T-helper 1 cell treated with Interleukin-12 subunit alpha and Interleukin-12 subunit beta and Interleukin-4 antibody, amounts not matched to agents 30 μg/mL and 1 μg/mL, for 36 hours (primary cell): Measurements from ENCODE around the gene CCDC160.
"Not testable (repeated sequence)": the region's sequence is repeated elsewhere in the genome, so short reads cannot be mapped to it uniquely, and the experiment has no call there.

Experiments
- H3K27ac Mint-ChIP-seq: one replicate; pipeline ENCODE4 v1.8.0; 2021; ENCODE audit warnings: mild to moderate bottlenecking, mixed read lengths
- H3K27me3 Mint-ChIP-seq: one replicate; pipeline ENCODE4 v1.8.0; 2021; ENCODE audit warnings: low read depth, mixed read lengths
- H3K36me3 Mint-ChIP-seq: one replicate; pipeline ENCODE4 v1.8.0; 2021; ENCODE audit warnings: low read depth, mixed read lengths
- H3K4me1 Mint-ChIP-seq: one replicate; pipeline ENCODE4 v1.8.0; 2021; ENCODE audit warnings: low read depth, mixed read lengths
- H3K4me3 Mint-ChIP-seq: one replicate; pipeline ENCODE4 v1.8.0; 2021; ENCODE audit warnings: mild to moderate bottlenecking, moderate library complexity, mixed read lengths
- H3K9me3 Mint-ChIP-seq: one replicate; pipeline ENCODE4 v1.8.0; 2021; ENCODE audit warnings: mixed read lengths

The CCDC160 gene

DNA sequence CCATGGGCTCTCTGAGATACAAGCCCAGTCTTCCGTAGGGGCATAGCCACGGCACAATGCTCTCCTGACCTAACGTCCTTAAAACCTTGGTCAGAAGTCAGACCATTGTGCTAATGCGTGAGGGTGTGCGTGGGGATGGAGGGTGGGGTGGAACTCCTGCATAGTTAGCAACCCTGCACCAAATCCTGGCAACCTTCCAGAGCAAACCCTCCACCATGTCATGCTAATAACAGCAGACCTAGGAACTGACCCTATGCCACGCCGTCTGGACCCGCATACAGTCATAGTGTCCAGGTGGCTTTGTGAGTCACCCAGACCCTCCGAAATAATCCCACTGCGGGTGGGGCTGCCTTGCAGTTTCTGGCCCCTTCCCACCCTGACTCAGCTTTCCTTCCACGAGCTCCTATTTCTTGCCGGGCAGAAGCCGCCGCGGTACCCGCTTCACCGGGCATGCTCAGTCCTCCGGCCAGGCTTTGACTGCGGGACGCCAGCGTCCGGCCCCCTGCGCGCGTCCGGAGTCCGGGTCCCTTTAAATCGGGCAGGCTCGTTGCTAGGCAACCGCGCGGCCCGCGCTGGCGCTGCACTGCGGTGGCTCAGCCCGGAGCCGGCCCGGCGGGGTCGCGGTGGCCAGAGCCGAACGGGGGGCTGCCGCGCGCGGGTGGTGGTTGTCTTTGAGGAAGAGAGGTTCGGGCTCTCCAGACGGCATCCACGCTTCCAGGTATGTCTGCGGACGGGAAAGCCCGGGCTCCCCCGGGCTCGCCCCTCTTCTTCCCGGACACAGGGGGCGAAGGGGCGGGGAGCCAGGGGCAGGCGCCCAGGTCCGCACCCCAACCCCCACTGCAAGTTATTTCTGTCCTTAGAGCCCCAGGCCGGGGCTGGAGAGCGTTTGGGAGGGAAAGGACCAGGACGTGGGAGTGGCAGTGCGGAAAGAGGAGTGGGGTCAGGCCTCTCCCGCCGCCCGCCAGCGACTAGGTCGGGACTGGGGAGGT lies at the start of gene CCDC160:
Gene CCDC160 (plus strand): TSS at position 557 of the 989 bp plus-strand sequence. CDS start 7,619 bp downstream, outside the sequence.
- no peaks in the 10 kb centered on the region for H3K9me3 Mint-ChIP-seq
- H3K4me1 Mint-ChIP-seq = peaks cover 13% of the 10 kb centered on the region
- no peak within 1 kb of the TSS for H3K27ac Mint-ChIP-seq
- H3K36me3 Mint-ChIP-seq = no peaks in the 10 kb centered on the region
- H3K4me3 Mint-ChIP-seq = no peak within 1 kb of the TSS
- H3K27me3 Mint-ChIP-seq = no peaks in the 10 kb centered on the region

DNA sequence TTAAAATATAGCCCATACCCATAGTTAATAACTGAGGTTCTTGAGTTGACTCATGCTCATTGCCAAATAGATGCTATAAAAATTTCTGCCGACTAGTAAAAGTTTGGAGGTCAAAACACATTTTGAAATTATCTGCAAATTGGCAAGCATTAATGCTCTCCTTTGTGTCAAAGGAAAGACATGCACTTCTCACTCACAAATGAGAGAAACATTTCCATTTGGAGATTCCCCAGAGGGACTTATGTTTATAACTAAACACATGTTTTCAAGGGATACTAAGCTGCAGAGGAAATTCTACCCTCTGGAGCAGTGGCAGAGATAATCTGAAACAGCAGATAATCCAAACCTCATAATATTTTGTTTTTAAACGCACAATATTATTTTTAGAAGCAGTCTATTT lies 45.7 kb upstream of the CCDC160 start:
- H3K4me1 Mint-ChIP-seq = peaks cover 18% of the 10 kb centered on the region
- no peak overlapping the region for H3K4me3 Mint-ChIP-seq
- H3K27ac Mint-ChIP-seq = no peak overlapping the region
- peaks cover 9% of the 10 kb centered on the region for H3K36me3 Mint-ChIP-seq
- H3K9me3 Mint-ChIP-seq = no peaks in the 10 kb centered on the region
- peaks cover 5% of the 10 kb centered on the region for H3K27me3 Mint-ChIP-seq

DNA sequence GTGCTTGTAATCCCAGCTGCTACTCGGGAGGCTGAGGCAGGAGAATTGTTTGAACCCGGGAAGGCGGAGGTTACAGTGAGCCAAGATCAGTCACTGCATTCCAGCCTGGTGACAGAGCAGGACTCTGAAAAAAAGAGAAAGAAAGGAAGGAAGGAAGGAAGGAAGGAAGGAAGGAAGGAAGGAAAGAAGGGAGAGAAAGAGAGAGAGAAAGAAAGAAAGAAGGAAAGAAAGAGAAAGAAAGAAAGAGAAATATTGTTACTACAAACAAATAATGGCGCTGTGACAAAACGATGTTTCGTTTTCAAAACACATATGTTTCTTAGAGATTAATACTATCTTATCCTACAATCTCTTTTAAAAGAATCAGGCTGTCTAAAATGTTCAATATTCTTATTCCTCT lies 42.1 kb upstream of the CCDC160 start:
- Mint-ChIP-seq H3K27me3 (no peaks in the 10 kb centered on the region), H3K9me3 (no peaks in the 10 kb centered on the region)

DNA sequence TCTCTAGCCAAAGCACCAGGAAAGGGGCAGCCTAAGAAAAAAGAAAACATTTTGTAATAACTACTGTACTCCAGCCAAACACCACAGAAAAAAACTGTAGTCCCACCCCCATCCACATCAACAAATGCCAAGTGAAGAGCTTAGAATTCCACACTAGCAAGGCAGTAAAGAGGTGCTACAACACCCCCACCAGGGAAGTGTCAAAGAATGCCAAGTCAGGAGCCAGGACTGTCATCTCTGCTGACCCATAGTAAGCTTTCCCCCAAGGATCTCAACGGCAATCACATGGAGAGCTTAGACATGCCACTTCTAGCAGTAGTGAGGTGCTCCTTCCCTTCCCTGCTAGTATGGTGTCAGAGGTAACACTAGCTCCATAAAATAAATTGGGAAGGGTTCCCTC lies 34.4 kb upstream of the CCDC160 start:
- H3K36me3 Mint-ChIP-seq = no peaks in the 10 kb centered on the region

More for the DNA sequence above, 42.1 kb upstream of the CCDC160 start:
- Mint-ChIP-seq H3K36me3 (peaks cover 3% of the 10 kb centered on the region), H3K4me1 (peaks cover 7% of the 10 kb centered on the region), H3K4me3 (no peak overlapping the region), H3K27ac (no peak overlapping the region)

DNA sequence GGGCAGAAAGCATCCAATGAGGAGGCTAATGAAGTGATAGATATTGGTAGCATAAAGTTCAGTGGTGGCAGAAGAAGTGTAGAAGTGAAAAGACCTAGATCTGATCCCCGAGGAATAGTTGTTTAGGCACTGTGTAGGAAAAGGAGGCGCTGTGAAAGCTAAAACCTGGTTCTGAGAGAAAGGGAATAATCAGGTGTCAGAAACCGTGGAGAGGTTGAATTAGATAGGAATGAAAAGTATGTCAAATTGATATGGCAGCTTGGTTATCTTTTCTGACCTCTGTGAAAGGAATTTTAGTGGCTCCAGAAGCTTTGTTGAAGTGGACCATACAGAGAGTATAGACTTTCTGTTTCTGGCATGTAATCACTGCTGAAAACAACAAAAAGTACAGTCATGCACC lies 30.8 kb upstream of the CCDC160 start:
- Mint-ChIP-seq H3K27me3 (no peaks in the 10 kb centered on the region), H3K4me3 (no peak overlapping the region), H3K4me1 (no peaks in the 10 kb centered on the region), H3K9me3 (peaks cover 6% of the 10 kb centered on the region), H3K36me3 (peaks cover 2% of the 10 kb centered on the region), H3K27ac (no peak overlapping the region)

More for the DNA sequence above, 34.4 kb upstream of the CCDC160 start:
- Mint-ChIP-seq H3K9me3 (no peaks in the 10 kb centered on the region), H3K27me3 (no peaks in the 10 kb centered on the region), H3K4me3 (no peak overlapping the region), H3K4me1 (no peaks in the 10 kb centered on the region), H3K27ac (no peak overlapping the region)

DNA sequence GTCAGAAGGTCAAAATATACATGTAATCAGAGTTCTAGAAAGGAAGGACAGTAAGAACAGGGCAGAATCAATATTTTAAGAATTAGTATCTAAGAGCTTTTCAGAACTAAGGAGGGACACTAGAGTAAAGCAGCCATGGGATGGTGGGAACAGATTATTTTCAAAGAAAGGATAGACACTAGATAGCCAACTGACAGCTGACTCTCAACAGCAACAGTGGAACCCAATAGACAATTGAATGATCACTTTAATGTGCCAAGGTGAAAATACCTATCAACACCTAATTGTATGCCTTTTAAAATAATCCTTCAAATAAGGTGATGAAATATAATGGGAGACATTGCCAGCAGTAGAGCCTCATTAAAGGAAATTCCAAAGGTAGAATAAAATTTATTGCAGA lies 26.5 kb upstream of the CCDC160 start:
- Mint-ChIP-seq H3K36me3 (peaks cover 2% of the 10 kb centered on the region), H3K27me3 (no peaks in the 10 kb centered on the region), H3K27ac (no peak overlapping the region), H3K4me1 (no peaks in the 10 kb centered on the region), H3K9me3 (peaks cover 6% of the 10 kb centered on the region), H3K4me3 (no peak overlapping the region)

DNA sequence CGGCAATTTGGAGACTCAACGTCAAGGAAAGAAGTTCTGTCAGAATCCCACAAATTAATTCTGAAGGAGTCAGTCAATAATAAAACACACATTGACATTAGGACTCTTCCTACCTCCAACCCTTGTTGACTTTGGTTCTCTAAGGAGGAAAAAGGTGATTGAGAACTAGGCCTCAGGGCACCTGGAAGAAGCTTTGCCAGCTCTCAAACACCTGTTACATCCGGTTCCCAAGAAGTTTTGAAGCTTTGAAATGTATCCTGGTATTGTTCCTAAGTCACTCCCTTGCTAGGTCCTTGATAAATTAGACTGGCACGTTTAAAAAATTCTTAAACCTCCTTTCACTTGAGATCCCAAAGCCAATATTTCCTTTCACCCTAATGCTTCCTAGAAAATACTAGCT lies 1.7 kb upstream of the CCDC160 start:
- Mint-ChIP-seq H3K9me3 (no peaks in the 10 kb centered on the region), H3K27ac (no peak overlapping the region), H3K27me3 (no peaks in the 10 kb centered on the region), H3K4me3 (no peak overlapping the region), H3K4me1 (peaks cover 6% of the 10 kb centered on the region), H3K36me3 (no peaks in the 10 kb centered on the region)

DNA sequence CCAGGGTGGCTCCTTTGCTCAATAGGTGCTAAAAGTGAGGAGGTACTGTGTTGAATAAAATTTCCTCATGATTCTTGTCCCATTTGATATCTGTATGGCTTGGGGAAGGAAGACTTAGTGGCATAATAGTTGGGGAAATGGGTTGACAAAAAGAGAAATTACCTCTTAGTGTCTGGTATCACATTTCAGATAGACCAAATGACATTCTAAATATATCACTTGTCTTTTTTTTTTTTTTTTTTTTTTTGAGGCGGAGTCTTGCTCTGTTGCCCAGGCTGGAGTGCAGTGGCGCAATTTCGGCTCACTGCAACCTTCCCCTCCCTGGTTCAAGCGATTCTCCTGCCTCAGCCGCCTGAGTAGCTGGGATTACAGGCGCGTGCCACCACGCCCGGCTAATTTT lies 1.2 kb downstream of the CCDC160 start:
- H3K27me3 Mint-ChIP-seq, H3K36me3 Mint-ChIP-seq, H3K27ac Mint-ChIP-seq, H3K4me3 Mint-ChIP-seq, H3K9me3 Mint-ChIP-seq: not testable (repeated sequence)
- H3K4me1 Mint-ChIP-seq = peaks cover 21% of the 10 kb centered on the region

DNA sequence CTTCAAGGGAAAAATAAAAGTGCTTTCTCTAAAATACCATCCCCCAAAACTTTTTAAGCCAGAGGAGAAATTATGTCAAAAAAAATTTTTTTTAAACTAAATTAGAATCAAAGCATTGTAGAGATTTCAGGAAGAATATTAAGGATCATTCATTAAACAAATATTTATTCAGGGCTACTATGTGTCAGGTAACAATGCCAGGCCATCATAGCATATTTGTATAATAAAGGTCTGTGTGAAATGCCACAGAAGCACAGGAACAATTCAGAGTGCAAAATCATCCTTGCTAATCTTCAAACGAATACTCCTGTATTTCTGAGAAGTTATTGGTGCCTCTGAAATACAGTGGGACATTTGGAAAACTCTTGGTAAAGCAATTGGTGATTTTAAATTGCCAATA lies 2.0 kb downstream of the CCDC160 start:
- H3K27ac Mint-ChIP-seq = no peak overlapping the region
- peaks cover 24% of the 10 kb centered on the region for H3K4me1 Mint-ChIP-seq

DNA sequence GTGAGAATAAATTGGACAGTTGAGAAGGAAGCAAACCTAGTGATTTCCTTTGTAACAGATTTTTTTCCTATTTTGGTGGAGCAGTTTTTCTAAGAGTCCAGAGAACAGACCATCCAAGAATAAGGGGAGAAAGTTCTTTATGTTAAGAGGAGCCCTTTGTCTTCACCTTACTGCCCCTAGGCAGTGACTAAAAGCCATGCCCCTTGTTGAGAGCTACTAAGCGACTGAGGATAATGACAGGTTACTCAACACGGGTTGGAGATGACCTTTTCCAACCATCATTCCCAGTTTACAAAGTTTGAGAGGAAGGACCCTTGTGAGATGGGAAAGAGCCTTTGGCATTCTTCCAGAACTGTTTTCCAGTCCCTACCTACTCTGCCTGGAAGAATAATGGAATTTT lies 3.2 kb downstream of the CCDC160 start:
- Mint-ChIP-seq H3K9me3 (no peaks in the 10 kb centered on the region), H3K27me3 (peaks cover 3% of the 10 kb centered on the region), H3K36me3 (no peaks in the 10 kb centered on the region), H3K27ac (no peak overlapping the region), H3K4me1 (peaks cover 25% of the 10 kb centered on the region), H3K4me3 (no peak overlapping the region)

More for the DNA sequence above, 2.0 kb downstream of the CCDC160 start:
- Mint-ChIP-seq H3K27me3 (peaks cover 3% of the 10 kb centered on the region), H3K4me3 (no peak overlapping the region), H3K9me3 (no peaks in the 10 kb centered on the region), H3K36me3 (no peaks in the 10 kb centered on the region)

DNA sequence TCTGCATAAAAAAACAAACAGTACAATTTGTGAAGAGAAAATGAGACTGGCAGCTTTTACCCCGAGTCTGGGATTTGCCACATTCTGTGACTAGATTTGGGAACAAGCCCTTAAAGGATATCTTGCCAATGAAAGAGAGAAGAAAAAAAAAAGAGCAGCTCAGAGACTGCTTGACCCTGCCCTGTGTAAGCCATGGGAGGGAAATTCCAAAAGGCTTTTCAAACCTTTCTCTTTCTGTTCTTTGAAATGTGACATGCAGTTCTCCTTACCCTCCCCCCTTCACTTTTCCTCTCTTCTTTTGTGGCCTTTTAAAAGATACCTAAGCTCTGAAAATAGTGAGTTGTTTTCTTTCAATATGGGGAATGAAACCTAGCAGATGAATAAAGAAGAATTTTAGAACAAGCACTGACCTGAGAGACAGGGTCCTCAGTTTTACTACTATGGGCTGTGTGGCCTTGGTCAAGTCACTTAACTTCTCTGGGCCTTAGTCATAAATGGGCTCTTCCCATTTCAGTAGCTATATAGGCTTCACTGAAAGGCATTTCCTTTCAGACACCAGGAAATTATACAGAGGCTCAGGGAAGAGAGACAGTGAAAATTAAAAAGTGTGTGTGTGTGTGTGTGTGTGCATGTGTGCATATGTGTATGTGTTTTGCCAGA lies 5.1 kb downstream of the CCDC160 start:
- no peaks in the 10 kb centered on the region for H3K9me3 Mint-ChIP-seq
- H3K4me1 Mint-ChIP-seq = peaks cover 27% of the 10 kb centered on the region
- H3K27ac Mint-ChIP-seq = peak overlapping the region; percentile 41
- peaks cover 3% of the 10 kb centered on the region for H3K27me3 Mint-ChIP-seq
- H3K4me3 Mint-ChIP-seq = no peak overlapping the region
- no peaks in the 10 kb centered on the region for H3K36me3 Mint-ChIP-seq

DNA sequence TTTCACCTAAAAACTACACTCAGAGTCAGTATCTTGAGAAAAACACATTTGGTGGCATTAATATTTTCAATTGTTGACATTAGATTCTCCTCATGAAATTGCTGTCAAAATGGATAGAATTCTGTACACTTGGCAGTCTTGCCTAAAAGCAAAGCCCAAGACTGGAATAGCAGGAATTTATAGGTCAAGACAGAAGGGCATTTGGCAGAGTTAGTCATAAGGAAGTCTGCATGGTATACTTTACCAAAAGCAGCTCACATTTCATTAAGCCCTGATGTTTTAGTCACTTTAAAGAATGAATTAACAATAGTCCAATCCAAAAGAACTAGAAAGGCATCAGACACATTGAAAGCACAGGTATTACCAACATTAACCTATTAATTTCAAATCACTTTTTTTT lies 7.1 kb downstream of the CCDC160 start:
- Mint-ChIP-seq H3K27me3 (peaks cover 3% of the 10 kb centered on the region), H3K36me3 (no peaks in the 10 kb centered on the region), H3K4me1 (peaks cover 27% of the 10 kb centered on the region), H3K4me3 (no peak overlapping the region), H3K27ac (no peak overlapping the region), H3K9me3 (no peaks in the 10 kb centered on the region)

DNA sequence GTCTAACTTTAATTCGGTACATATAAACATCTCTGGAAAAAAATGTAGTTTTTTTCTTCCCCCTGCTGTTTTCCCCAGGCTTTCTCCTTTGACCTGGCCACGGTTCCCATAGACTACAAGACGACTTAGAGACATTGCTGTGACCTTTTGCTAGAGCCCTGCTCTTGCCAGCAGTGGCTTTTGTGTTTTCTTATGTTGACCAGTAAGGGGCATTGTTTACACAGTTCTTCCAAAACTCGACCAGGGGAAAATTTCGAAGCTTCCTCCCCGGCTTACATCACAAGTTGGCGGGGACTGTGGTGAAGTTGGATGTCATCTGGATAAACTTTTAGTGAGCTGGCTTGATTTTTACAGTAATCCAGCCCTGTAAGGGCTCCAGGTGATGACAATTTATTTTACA lies 9.3 kb downstream of the CCDC160 start:
- Mint-ChIP-seq H3K9me3 (no peaks in the 10 kb centered on the region), H3K27ac (no peak overlapping the region), H3K27me3 (peaks cover 3% of the 10 kb centered on the region), H3K4me1 (peaks cover 20% of the 10 kb centered on the region), H3K4me3 (no peak overlapping the region), H3K36me3 (no peaks in the 10 kb centered on the region)

DNA sequence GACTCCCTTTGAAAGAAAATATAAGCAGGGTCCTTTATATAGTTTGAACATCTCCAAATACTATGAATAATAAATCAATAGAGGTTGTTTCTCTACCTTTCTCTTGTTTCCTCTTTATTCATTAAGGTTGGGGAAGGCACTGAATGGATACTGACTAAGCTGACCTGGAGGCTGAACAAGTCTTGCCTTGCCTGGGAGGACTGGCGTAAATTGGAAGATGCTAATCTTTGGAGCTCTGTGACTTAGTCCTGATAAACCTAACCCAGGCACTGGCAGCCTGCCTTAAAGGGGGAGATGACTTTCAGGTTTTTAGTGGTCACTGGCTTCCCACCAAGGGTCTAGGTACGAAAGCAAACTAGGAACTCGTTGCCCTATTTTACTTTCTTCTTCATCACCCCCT lies 10.5 kb downstream of the CCDC160 start:
- H3K4me3 Mint-ChIP-seq = no peak overlapping the region
- H3K36me3 Mint-ChIP-seq = no peaks in the 10 kb centered on the region
- no peak overlapping the region for H3K27ac Mint-ChIP-seq
- peaks cover 3% of the 10 kb centered on the region for H3K27me3 Mint-ChIP-seq
- peaks cover 9% of the 10 kb centered on the region for H3K4me1 Mint-ChIP-seq
- H3K9me3 Mint-ChIP-seq = no peaks in the 10 kb centered on the region

DNA sequence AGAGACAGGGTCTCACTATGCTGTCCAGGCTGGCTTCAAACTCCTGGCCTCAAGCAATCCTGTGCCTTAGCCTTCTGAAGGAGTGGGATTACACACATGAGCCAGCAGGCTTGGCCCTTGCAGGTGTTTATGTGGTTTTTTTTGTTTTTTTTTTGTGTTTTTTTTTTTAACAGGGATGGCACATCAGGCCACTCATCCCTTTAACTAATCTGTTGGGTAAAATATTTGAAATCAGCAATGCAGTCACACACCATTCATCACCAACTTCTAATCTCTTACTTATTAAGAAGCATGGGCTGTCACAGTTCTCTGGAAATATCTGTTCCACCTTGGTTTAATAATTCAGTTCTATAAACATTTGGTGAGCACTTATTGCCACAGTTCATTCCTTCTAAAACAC lies 12.3 kb downstream of the CCDC160 start:
- Mint-ChIP-seq H3K4me3 (no peak overlapping the region), H3K4me1 (peaks cover 1% of the 10 kb centered on the region), H3K27ac (no peak overlapping the region), H3K36me3 (no peaks in the 10 kb centered on the region), H3K27me3 (no peaks in the 10 kb centered on the region), H3K9me3 (no peaks in the 10 kb centered on the region)
